Measurements from ENCODE around the gene A4GALT.

Gene A4GALT

GRCh38 chr22:42725606-42726355 is 5.1 kb upstream of the A4GALT start:
- no peak overlapping the region for H3K4me3 ChIP-seq (ENCODE audit: low read depth in 1 of 2, low read length in 1 of 2)
- H3K4me1 ChIP-seq (ENCODE audit: control insufficient read depth in 1 of 2, insufficient read depth in 1 of 2, low read depth in 1 of 2, low read length in 1 of 2): peaks cover 0 to 9% of the 10 kb centered on the region in 2 experiments
- no peaks in the 10 kb centered on the region for H3K9me3 ChIP-seq
- H3K27ac ChIP-seq: no peak overlapping the region
- no peak for TF ChIP-seq CTCF (IDR thresholded peaks at IDR 0.05)
- H3K27me3 ChIP-seq: peaks cover 60% of the 10 kb centered on the region
- no peaks in the 10 kb centered on the region for H3K36me3 ChIP-seq

- Histone ChIP-seq H3K27ac (no peak overlapping the region), H3K27me3 (peaks cover 66% of the 10 kb centered on the region)
Measured at GRCh38 chr22:42724062-42724461, 3.4 kb upstream of the A4GALT start.

GRCh38 chr22:42721045-42721434 is 370 bp upstream of the A4GALT start:
- H3K27ac ChIP-seq: no peak overlapping the region
- H3K27me3 ChIP-seq: peaks cover 92% of the 10 kb centered on the region

More at GRCh38 chr22:42724062-42724461, 3.4 kb upstream of the A4GALT start:
- Histone ChIP-seq H3K4me1 (ENCODE audit: control insufficient read depth in 1 of 2, insufficient read depth in 1 of 2, low read depth in 1 of 2, low read length in 1 of 2) (peaks cover 7 to 14% of the 10 kb centered on the region in 2 experiments), H3K9me3 (no peaks in the 10 kb centered on the region), H3K36me3 (no peaks in the 10 kb centered on the region), H3K4me3 (ENCODE audit: low read depth in 1 of 2, low read length in 1 of 2) (no peak overlapping the region)
- TF ChIP-seq CTCF (IDR thresholded peaks at IDR 0.05): no peak

GRCh38 chr22:42719656-42720262 is 911 bp downstream of the A4GALT start:
- Histone ChIP-seq H3K4me1 (ENCODE audit: control insufficient read depth in 1 of 2, insufficient read depth in 1 of 2, low read depth in 1 of 2, low read length in 1 of 2) (peaks cover 6 to 7% of the 10 kb centered on the region in 2 experiments), H3K27me3 (peaks cover 93% of the 10 kb centered on the region), H3K9me3 (no peaks in the 10 kb centered on the region), H3K4me3 (ENCODE audit: low read depth in 1 of 2, low read length in 1 of 2) (no peak overlapping the region), H3K27ac (no peak overlapping the region), H3K36me3 (no peaks in the 10 kb centered on the region)
- no peak for TF ChIP-seq CTCF (IDR thresholded peaks at IDR 0.05)

More at GRCh38 chr22:42721045-42721434, 370 bp upstream of the A4GALT start:
- no peak overlapping the region for H3K4me3 ChIP-seq (ENCODE audit: low read depth in 1 of 2, low read length in 1 of 2)
- no peaks in the 10 kb centered on the region for H3K36me3 ChIP-seq
- TF ChIP-seq CTCF (IDR thresholded peaks at IDR 0.05): no peak
- peaks cover 7 to 14% of the 10 kb centered on the region in 2 experiments for H3K4me1 ChIP-seq (ENCODE audit: control insufficient read depth in 1 of 2, insufficient read depth in 1 of 2, low read depth in 1 of 2, low read length in 1 of 2)
- H3K9me3 ChIP-seq: no peaks in the 10 kb centered on the region

GRCh38 chr22:42719133-42719532 is 1.5 kb downstream of the A4GALT start:
- H3K4me1 ChIP-seq (ENCODE audit: control insufficient read depth in 1 of 2, insufficient read depth in 1 of 2, low read depth in 1 of 2, low read length in 1 of 2): peaks cover 6 to 7% of the 10 kb centered on the region in 2 experiments
- H3K36me3 ChIP-seq: no peaks in the 10 kb centered on the region
- no peak for TF ChIP-seq CTCF (IDR thresholded peaks at IDR 0.05)
- no peak overlapping the region for H3K27ac ChIP-seq
- no peak overlapping the region for H3K4me3 ChIP-seq (ENCODE audit: low read depth in 1 of 2, low read length in 1 of 2)
- no peaks in the 10 kb centered on the region for H3K9me3 ChIP-seq
- peaks cover 87% of the 10 kb centered on the region for H3K27me3 ChIP-seq

Measured in neutrophil (primary cell).